ENCODE measurements around the gene CHST11.
"Not testable (repeated sequence)": the region's sequence is repeated elsewhere in the genome, so short reads cannot be mapped to it uniquely, and the experiment has no call there.

The CHST11 gene

DNA sequence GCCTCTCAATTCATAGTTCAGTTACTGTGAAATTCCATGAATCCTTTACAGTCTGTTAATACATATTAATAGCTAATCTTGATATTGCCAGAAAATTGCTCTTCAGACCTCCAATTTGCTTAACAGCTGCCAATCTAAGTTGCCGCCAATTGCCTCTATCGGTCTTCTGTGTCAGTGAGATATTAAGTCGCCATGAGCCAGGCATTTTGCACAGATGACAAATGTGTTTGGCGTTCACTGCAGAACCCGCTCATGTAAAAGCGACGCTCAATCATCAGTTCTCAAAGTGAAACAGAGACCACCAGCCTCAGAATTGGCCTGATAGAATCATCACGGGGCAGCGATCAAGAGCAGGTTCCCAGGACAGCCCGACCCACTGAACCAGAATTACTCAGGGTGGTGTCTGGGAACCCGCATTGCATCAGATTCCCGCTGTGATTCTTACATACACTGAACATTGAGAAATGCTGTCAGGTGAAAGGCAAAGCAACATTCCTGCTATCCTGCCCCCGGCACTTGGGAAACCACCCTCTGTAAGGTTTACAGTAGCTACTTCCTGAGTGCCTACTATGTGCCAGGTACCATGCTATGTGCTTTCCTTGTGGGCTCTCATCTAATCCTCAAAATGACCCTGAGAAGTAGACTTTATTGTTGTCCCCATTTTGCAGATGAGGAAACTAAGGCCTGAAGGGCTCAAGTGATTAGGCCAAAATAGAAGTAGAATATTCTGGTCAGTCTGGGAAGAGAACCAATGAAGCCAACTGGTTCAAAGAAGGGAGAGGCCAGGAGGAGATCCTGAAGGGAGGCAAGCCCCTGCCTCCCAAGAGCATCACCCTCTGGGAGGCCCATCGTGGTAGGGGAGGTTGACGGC, 285.0 kb downstream of the CHST11 start:
- no peak for DNase-seq (ENCODE audit: low spot score)

DNA sequence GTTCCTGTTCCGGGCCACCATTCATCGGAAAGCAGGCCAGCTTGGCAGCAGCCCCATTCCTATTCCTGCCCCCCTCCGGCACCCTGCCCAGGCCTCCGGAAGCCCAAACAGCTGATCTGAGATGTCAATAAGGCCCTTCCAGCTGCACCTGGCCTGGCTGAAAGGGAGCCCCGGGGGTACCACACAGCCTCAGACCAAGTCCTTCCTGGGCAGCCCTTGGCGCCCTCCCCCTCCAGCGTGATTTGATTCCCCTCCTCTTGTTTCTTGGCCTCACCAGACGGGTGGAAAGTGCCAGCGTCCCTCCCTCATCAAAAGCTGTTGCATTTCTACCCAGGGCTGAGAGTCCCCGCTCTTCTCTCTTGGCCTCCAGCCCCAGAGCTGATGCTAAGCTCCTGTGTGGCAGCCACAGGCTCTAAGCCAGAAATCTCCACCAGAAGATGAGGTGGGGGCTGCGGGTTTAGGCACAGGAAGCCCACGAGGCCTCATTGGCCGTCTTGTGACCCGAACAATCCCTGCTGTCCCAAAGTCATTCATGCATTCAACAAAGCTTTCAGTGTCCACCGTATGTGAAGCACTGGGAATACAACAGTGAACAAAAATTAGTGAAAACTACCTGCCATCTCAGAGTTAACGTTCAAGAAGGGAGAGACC, 285.9 kb downstream of the CHST11 start:
- DNase-seq (ENCODE audit: low spot score): peak; percentile 77

DNA sequence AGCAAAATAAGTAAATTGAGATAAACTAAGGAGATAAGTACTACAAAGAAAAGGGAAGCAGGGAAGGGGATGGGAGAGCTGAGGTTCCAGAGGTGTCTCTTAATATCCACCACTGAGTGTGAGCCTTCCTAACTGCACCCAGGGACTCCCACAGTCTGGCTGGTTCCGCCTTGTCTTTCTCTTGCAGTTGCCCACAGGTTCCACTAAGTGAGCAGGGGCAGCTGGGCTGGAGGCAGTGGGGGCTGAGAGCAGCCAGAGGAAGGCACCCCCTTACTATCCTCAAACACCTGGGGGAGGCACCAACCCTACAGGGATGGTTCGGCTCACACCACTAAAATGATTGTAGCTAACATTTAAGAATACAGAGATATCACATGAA, 286.4 kb downstream of the CHST11 start:
- DNase-seq (ENCODE audit: low spot score): no peak

DNA sequence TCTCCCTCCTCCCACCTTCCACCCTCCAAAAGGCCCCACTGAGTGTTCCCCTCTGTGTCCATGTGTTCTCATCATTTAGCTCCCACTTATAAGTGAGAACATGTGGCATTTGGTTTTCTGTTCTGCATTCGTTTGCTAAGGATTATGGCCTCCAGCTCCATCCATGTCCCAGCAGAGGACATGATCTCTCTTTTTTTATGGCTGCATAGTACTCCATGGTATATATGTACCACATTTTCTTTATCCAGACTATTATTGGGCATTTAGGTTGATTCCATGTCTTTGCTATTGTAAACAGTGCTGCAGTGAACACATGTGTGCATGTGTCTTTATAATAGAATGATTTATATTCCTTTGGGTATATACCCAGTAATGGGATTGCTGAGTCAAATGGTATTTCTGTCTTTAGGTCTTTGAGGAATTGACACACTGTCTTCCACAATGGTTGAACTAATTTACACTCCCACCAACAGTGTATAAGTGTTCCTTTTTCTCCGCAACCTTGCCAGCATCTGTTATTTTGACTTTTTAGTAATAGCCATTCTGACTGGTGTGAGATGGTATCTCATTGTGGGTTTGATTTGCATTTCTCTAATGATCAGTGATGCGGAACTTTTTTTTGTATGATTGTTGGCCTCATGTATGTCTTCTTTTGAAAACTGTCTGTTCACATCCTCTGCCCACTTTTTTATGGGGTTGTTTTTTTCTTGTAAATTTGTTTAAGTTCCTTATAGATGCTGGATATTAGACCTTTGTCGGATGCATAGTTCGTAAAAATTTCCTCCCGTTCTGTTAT, 287.2 kb downstream of the CHST11 start:
- not testable (repeated sequence) for DNase-seq (ENCODE audit: low spot score)

DNA sequence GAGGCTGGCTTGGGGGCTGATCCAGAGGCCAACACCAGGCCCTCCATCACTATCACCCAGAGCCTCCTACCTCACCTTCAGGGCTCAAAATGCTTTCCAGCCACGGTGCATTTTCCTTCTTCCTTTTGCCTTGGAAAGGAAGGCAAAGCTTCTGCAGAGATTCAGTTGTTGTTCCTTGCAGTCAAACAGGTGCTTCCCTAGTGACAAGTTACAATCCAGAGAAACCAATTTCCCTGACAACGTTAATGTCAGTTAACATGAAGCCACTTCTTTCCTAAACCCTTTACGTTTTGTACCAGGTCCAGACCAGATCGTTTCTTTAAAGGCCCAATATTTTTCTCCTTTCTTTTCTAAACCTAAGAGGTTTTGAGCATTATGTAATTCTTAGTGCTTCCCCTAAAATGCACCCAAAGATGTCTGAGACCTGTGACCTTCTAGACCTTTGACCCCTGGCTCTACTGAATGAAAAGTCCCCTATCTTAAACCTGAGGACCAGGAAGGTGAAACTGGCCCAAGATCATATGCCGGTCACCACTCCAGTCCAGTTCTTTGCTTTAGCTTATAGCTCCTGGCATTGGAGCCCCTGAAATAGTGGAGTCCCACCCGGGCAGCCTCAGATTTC, 289.8 kb downstream of the CHST11 start:
- no peak for DNase-seq (ENCODE audit: low spot score)

DNA sequence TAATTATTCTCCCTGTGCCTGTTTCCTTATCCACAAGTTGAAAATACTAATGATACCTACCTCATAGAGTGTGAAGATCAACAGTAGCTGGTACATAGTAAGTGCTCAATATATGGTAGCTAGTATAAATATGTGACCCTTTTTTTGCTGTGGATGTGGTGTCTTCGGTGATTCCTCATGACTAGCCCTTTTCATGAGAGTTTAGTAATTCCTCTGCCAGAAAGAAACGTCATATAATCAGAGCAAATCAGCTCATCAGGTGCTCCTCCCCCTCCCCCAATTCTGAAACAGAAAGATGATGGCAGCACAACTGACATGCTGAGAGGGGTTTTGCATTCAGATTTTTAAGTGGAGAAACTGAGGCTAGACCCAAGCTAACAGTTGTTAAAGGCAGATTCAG, 290.6 kb downstream of the CHST11 start:
- no peak for DNase-seq (ENCODE audit: low spot score)

DNA sequence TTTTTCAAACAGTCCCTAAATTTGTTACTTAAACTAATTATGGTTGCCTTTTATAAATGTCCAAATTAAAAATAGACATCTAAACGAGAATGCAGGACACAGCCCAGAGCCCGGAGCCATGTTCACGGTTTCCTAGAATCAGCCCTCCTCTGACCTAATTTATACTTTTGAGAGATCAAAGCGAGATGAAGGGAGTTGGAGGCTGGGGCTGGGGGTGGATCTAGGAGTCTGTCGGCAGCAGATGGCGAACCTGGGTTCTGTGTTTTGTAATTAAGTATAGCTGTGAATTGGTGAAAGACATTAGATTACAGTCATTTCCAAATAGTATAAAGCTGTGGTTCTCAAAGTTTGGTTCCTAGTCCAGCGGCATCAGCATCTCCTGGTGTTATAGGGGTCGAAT, 291.2 kb downstream of the CHST11 start:
- no peak for DNase-seq (ENCODE audit: low spot score)

DNA sequence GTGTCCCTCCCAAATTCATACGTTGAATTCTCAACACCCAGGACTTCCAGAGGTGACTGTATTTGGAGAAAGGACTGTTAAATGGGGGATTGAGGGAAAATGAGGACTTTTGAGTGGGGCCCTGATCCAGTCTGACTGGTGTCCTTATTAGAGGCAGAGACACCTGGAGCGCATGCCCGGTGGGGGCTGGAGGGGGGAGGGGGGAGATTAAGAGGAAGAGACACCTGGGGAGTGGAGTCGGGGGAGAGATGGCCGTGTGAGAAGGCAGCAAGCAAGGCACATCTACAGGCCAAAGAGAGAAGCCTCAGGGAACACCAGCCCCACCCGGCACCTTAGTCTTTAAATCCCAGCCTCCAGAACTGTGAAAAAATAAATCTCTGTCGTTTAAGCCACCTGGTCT, 291.6 kb downstream of the CHST11 start:
- no peak for DNase-seq (ENCODE audit: low spot score)

DNA sequence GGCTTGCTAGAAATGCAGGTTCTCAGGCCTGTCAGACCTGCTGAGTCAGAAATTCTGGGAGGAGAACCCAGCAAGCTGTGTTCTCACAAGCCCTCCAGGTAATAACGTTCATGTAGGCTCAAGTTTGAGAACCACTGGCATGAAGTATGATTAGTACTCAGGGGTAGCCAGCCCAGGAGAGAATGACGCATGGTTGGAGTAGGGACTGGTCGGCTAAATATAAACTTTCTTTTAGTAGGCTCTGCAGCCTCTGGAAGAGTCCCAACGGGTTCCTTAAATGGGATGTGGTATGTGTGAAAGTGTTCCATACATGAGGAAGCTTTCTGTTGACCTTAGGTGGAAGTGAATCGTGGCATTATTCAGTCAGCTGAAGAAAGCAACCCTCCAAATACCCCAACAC, 292.0 kb downstream of the CHST11 start:
- peak; percentile 30 for DNase-seq (ENCODE audit: low spot score)

DNA sequence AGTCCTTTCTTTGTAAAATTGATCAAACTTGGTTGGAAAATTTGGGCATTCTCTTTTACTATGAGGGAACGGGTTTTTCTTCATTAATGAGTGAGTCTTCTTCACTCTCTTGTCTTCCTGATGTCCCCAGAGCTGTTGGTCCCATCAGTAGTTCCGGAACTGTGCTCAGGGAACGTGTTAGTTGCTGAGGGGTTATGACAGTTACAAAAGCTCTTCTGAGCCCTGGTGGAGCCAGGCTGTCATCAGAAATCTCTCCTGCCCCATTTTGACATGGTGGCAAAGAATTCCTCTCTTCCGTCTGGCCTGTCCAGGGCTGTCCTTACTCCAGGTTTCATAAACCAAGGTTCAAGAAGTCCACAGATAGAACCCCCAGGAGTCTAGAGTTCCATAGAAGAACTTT, 292.8 kb downstream of the CHST11 start:
- DNase-seq (ENCODE audit: low spot score): no peak

DNA sequence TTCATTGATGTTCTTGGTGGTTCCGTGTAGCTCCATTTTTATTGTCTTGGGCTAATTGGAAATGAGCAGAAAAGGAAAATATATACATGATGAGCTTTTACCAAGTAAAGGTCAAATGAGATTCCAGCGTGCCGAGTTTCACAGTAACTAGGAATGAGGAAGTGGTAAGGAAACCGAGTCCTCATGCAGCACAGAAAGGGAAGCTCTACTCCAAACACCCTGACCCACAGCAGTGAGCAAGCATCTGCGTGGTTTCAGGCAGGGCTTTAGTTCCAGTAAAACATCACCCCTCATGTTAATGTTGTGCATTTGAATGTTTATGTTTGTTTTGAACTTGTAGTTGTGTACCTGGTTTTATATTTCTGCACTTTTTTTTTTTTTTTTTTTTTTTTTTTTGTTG, 293.3 kb downstream of the CHST11 start:
- peak; percentile 66 for DNase-seq (ENCODE audit: low spot score)

DNA sequence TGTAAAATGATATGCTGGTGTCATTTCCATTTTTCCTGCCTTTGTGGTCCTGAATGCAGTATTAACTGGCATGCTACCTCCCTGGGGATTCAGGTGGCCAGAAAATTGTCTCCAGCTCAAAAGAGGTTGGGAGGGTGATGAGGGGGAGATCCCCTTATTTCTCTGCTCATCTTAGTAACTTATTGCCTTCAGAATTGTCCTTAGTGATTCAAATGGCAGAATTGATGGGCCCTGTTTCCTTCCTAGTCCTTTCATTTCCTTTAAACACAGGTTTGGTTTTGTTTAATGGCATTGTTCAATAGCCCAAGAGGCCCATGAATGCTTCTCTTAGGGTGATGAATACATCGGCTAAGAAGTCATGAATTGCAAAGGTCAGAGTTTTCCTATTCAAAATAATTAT, 294.4 kb downstream of the CHST11 start:
- DNase-seq (ENCODE audit: low spot score): no peak

DNA sequence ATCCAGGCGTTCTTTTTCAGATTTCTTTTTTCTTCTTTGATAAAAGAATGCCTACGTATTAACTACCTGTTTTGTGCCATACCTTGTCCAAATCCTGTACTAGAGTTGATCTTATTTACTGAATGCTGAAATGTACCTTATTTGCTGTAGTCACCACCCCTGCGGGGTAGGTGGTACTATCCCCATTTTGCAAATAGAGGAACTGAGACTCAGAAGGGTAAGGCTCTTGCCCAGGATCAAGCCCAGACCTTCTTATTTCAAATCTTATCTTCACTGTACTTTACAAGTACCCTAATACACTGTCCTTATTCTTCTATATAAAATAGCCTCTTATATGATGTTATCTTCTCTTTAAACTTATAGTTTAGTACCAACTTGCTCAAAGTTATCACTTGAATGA, 294.8 kb downstream of the CHST11 start:
- no peak for DNase-seq (ENCODE audit: low spot score)

DNA sequence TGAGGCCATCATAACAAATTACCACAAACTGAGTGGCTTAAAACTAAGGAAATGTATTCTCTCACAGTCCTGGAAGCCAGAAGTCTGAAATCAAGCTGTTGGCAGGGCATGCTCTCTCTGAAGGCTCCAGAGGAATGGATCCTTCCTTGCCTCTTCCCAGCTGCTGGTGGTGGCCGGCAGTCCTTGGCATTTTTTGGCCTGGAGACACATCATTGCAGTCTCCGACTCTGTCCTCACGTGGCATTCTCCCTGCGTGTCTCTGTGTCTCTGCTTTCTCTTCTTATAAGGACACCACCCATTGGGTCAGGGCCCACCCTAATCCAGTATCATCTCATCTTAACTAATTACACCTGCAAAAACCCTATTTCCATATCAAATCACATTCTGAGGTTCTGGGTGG, 295.3 kb downstream of the CHST11 start:
- no peak for DNase-seq (ENCODE audit: low spot score)

DNA sequence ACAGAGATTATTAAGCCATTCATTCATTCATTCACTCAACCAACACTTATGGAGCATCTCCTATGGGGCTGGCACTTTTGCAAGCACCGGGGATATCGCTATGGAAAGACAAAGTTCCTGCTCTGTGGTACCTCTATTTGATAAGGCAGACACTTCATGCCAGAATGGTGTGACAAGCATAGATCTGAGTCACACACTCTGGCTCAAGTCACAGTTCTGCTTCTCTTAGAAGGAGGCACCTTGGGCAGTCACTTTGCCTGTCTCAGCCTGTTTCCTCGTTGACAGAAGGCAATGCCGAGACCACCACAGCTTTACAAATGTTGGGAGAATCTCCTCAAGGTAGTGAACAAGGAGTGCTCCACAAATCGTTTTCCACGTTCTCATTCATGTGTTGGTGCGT, 296.1 kb downstream of the CHST11 start:
- DNase-seq (ENCODE audit: low spot score): no peak

DNA sequence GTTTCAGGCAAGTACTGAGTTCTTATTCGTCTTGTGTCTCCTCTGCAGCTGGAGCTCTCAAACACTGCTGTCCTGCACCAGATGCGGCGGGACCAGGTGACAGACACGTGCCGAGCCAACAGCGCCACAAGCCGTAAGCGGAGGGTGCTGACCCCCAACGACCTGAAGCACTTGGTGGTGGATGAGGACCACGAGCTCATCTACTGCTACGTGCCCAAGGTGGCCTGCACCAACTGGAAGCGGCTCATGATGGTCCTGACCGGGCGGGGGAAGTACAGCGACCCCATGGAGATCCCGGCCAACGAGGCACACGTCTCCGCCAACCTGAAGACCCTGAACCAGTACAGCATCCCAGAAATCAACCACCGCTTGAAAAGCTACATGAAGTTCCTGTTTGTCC, 300.2 kb downstream of the CHST11 start:
- no peak for DNase-seq (ENCODE audit: low spot score)

DNA sequence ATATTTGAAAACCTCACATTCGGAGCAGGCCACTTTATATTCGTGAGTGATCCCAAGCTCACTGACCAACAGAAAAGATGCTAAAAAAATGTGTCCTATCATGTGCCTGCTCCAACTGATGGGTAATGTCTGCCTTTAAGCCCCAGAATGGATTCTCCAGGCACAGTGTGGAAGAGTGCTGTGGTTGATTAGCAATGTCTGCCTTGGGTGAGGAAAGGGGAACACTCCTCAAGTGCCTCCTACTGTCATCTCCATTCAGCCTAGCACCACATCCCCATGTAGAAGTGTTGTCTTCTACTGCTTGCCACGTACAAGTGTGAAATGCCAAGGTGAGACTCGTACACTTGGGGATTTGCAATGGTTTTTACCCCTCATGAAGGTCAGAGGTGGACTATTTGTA, 302.0 kb downstream of the CHST11 start:
- DNase-seq (ENCODE audit: low spot score): no peak

DNA sequence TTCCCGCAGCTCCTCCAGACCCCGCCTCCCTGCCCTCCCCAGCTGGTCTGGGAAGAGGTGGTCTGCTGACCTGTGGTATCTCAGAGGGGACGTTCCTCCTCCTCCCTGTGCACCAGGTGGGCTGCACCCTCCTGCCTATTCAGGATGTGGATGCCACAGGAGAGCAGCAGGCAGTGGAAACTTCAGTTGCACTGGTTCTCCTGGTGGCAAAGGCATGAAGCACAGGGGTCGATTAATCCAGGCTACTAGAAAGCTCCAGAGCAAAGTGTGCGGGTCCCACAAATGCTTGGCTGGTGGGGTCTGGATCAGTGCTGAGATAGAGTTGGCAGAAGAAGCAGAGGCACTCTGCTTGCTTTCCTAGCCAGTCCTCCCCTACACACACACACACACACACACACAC, 304.3 kb downstream of the CHST11 start:
- no peak for DNase-seq (ENCODE audit: low spot score)

DNA sequence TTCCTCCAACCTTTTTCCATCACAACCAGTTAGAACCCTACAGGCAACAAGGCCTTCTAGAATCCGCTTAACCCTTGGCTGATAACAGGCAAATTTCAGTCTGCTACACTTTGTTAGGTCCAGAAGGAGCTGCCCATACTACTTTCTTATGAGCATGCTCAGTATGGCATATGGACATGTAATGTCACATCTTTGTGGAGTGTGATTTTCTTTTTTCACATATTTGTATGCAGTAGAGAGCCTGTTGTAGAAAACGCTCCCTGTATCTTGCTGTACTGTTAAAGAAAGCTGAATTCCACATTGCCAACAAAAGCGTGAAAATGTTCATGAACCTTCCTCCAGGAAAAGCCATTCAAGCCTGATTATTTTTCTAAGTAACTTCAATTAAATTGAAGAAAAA, 304.9 kb downstream of the CHST11 start:
- DNase-seq (ENCODE audit: low spot score): no peak

DNA sequence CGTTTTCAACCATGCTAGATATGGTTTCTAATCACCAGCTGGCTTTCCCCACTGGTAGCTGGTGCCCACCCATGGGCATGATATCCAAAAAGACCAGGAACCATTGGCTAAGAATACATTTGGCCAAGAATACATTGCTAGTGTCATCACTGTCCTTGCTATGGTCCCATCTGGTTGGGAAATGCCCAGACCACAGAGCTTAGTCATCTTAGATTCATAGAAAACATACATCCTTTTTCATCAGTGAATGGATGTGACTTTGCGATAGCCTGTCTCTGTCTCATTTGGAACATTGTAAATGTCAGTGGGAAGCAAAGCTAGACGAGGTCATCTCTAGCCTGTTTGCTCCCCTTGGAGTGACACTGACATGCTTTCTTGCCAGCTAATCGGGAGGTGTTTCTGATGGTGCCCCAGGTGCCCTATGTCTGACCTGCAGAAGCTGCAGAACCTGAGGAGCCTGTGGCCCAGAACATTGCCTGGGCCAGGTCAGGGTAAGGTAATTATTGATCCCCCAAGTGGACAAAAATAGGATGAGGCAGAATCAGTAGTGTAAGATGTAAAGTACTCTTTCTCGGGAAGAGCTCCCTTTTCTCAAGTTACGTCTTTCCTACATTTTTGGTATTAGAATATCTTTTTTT, 306.5 kb downstream of the CHST11 start:
- no peak for DNase-seq (ENCODE audit: low spot score)

DNA sequence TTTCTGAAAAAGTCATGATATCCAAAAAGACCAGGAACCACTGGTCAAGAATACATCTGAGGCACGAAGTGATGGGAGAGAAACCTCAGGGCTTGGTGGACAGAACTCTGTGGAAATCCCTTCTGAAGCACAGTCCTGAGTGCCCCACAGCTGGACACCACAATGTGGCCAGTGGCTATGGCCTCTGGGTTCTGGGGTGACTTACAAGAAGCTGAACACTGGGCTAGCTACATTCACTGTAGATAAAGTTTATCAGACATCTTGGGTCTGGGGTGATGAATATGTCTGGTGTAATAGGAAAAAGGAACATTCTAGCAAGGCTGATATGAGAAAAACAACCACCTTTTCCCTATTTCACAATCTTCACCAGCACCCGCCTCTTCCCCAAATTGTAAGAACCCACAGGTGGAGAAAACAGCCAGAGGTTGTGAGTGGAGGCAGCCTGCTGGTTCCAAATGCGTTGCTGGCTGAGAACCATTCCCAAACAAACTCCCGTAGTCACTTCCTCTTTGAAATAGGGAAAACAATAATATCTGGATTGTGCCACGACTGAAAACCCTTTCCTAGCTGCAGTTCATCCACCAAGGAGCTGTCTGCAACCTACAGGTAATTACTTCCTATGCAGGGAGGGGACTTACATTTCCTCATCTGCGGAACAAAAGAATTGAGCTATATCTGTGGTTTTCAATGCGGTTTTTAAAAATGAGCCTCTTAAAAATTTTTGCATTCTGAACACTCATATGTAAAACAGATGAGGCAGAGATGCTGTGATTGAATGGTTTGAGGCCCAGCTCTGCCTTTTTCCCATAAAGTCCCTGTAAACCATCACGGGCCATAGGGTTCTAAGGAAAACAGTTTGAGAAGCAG, 307.7 kb downstream of the CHST11 start:
- no peak for DNase-seq (ENCODE audit: low spot score)

All from pons (tissue), 1 donor.